Neural progenitor cell (in vitro differentiated cells): Measurements from ENCODE around the gene DTNBP1.

Experiments used
- CTCF ChIP-seq: fragments of 200-600 bp; sonication (generic); IDR thresholded peaks from 2 replicates; pipeline ENCODE4 v1.5.1; 2017; ENCODE audit warnings: antibody characterized with exemption, mild to moderate bottlenecking
- EZH2 ChIP-seq: fragments of 200-600 bp; sonication (generic); IDR thresholded peaks from 2 replicates; pipeline ENCODE4 v1.6.1; 2017; ENCODE audit warnings: antibody characterized with exemption, mild to moderate bottlenecking, moderate library complexity
- EZH2phosphoT487 ChIP-seq: fragments of 200-600 bp; sonication (generic); IDR thresholded peaks from 2 replicates; pipeline ENCODE4 v1.6.1; 2017; ENCODE audit warnings: antibody characterized with exemption

GRCh38 chr6:15628499-15629131, 34.2 kb downstream of the DTNBP1 start:
- TF ChIP-seq CTCF = no peak
- no peak for TF ChIP-seq EZH2phosphoT487
- TF ChIP-seq EZH2 = no peak
